GM19467 (cell line): Measurements from ENCODE around the gene THBS2.
"Not testable (repeated sequence)": the region's sequence is repeated elsewhere in the genome, so short reads cannot be mapped to it uniquely, and the experiment has no call there.

Source experiments
- ATAC-seq: cut with Tn5 transposase; IDR thresholded peaks from one replicate; pipeline ENCODE4 v1.9.1; 2021; ENCODE audit warnings: mild to moderate bottlenecking, moderate library complexity; ENCODE audit not compliant: unreplicated experiment

The THBS2 gene

GRCh38 chr6:169253337-169254238, at the start of gene THBS2:
Gene THBS2, minus strand, starts transcription at chr6:169253846. Its CDS starts 3,062 bp downstream, at chr6:169250784.
- no peak for ATAC-seq

DNA sequence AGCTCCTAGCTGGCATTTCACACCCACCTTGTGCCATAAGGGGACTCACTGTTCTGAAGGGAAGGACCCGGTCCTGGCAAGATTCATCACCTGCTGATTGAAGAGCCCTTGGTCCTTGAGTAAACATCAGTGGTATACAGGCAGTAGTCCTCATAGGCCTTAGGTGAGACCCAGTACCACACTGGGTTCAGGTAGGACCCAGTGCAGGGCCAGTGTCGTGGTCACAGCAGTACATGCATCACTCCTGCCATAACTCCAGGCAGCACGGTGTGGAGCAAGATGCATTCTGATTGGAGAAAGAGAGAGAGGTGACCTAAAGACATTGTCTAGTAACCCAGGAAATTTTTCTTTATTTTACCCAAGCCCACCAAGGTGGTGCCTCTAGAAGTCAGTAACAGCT, 49.1 kb upstream of the THBS2 start:
- ATAC-seq: no peak

- ATAC-seq: no peak
Measured at GRCh38 chr6:169302255-169302654, 48.6 kb upstream of the THBS2 start.

DNA sequence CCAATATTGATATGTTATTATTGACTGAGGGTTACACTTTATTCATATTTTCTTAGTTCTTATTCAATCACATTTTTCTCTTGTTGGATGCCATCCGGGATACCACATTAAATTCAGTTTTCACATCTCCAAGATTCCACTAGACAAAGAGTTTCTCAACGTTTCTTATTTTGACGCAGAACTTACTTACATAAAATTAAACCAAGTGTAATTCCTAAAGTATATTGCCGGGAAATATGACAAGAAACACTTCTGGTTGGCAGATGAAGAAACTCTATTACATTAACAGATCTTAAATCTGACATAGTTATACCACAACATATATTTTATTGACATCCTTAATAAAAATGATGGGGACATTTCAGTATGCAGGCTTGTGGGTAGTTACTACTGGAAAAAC, 47.3 kb upstream of the THBS2 start:
- ATAC-seq: no peak

- not testable (repeated sequence) for ATAC-seq
Measured at GRCh38 chr6:169298626-169299025, 45.0 kb upstream of the THBS2 start.

- ATAC-seq: no peak
Measured at GRCh38 chr6:169296622-169297021, 43.0 kb upstream of the THBS2 start.

DNA sequence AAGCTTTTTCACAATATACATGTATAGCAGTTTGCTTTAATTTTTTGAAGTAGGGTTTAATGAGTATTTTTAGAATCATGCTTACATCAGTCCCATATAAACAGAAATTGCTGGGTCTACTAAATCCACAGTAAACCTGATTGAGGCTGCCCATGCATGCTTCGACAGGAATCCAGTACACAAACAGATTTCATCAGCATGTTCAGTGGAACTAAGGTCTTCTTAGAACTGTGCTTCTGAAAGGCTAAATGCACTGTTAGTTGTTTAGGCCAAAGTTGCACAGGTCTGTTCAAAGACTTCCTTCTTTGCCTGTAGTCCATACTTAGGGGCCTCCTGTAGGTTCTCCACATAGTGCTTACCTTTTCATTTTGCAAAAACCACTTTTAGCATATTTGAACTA, 42.5 kb upstream of the THBS2 start:
- ATAC-seq: no peak

GRCh38 chr6:169293196-169293595, 39.5 kb upstream of the THBS2 start:
- no peak for ATAC-seq

DNA sequence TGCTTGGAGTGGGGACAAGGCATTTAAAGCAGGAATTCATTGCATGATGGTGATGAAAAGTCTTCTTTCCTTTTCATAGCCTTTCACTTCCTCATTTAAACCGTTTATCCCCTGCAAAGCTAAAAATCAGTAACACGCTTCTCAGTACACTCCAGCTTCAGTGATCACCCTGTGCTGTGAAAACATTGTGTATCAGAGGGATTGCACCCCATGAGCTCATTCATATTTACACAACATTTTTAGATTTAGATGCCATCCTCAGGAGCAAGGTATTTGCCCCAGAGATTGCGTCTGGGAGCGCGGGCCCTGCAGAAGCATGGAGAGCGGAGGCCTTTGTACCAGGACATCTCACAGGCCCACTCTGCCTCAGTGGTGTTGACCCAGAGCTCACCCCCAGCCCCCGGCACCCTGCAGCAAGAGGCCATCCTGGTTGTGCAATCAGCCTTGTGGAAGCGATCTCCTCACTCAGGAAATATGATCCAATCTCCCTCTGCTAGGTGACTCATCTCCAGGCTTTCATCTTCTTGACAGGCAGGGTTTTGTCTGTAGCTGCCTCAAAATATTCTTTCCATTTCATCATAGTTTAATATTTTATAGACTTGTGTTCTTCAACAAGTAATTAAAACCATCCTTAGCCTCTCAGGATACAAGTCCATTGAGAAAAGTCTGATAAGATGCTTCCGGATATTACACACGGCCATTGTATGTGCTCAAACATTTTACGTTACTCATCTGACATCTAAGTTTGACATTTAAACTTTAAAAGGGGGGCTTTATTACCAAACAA, 38.9 kb upstream of the THBS2 start:
- ATAC-seq: no peak

GRCh38 chr6:169291646-169292337, 38.1 kb upstream of the THBS2 start:
- ATAC-seq: no peak

GRCh38 chr6:169291148-169291547, 37.5 kb upstream of the THBS2 start:
- no peak for ATAC-seq

- ATAC-seq: no peak
Measured at GRCh38 chr6:169289619-169290339, 36.1 kb upstream of the THBS2 start.

GRCh38 chr6:169289257-169289618, 35.6 kb upstream of the THBS2 start:
- ATAC-seq: no peak

DNA sequence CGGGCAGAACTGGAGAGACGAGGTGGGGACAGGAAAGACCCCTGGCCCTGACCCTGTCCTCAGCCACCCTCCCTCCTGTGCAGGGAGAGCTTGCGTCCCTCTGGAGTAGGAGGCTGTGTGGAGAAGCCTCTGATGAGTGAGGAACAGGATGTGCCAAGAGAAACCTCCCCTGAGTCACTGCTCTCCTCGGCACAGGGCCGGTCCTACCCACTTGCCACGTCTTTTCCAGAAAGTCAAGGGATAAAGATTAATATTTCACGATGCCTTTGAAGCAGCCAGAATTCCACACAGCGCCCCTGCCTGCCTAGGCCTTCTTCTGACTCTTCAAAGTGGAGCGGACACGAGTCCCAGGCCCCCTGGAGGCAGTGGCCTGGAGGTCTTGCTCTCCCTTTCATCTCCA, 34.9 kb upstream of the THBS2 start:
- ATAC-seq: no peak

DNA sequence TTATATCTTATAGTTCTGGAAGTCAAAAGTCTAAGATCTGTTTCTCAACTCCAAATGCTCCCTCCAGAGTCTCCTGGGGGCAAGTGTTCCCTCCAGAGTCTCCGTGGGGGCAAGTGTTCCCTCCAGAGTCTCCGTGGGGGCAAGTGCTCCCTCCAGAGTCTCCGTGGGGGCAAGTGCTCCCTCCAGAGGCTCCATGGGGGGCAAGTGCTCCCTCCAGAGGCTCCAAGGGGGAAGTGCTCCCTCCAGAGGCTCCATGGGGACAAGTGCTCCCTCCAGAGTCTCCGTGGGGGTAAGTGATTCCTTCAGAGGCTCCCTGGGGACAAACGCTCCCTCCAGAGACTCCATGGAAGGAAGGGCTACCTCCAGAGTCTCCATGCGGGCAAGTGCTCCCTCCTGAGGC, 34.0 kb upstream of the THBS2 start:
- no peak for ATAC-seq

DNA sequence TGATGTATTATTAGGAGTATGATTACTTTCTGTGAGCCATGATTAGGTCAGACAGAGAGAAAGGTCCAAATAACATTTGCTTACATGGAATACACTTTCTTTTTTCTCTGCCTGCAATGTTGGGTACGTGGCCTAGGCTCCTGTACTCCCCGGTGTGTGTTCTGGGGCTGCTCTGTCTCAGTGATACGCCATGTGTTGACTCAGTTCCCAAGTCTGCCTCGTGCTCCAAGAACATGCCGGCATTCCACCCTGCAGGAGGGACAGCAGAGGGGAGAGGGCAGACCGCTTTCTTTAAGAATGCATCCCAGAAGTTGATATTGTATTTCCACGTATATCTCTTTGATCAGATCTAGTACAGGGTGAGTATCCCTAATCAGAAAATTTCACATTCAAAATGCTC, 33.3 kb upstream of the THBS2 start:
- no peak for ATAC-seq

DNA sequence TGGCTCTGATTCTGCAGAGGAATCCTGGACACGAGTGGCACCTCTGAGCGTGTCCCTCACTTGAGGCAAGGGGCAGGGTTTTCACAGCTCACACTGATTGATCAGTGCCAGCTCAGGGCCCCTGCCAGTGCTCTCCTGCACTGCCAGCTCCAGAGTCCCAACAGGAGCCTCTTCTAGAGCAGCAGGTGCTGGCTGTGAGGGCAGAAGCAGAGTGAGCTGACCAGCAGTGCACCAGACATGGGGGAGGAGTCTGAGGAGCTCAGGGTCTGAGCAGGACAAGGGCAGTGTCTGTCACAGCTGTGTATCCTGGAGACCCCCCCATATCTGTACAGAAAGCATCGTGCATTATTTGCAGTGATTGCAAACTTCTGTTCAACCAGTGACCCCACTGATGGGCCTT, 31.5 kb upstream of the THBS2 start:
- ATAC-seq: no peak

GRCh38 chr6:169283924-169284323, 30.3 kb upstream of the THBS2 start:
- no peak for ATAC-seq

DNA sequence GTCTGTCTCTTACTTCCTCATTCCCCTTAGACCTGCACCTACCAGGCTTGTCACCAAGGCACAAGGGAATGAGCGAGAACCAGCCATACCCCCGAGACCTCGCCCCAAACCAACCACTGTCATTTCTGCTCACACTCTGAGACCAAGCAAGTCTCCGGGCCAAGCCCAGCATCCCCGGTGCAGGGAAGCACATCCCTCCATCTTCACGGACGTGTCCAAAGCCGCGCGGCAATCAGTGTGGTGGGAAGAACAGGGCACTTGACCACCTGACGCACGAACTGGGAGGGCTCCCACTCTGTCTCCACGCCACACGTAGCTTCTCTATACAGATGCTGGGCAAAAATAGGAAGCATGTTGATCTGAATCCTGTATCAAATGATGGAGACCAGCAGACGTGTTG, 28.4 kb upstream of the THBS2 start:
- no peak for ATAC-seq

- no peak for ATAC-seq
Measured at GRCh38 chr6:169277619-169278018, 24.0 kb upstream of the THBS2 start.

DNA sequence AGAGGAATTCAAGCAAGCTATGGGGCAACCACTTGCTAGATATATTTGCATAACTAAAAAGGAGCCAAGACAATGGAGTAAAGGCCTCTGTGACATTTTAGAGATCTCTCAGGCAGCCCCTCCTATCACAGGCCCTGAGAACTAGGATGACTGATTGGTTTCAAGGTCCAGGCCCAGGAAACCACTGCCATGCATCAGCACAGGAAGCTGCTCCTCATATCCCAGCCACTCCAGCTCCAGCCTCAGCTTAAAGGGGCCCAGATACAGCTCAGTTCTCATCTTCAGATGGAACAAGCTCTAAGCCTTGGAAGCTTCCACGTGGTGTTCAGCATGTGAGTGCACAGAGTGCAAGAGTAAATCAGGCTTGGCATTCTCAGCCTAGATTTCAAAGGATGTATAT, 21.1 kb upstream of the THBS2 start:
- ATAC-seq: no peak
